ENCODE results near the gene NRBP1. TPM values are rescaled to one million over a fixed set of nuclear protein-coding genes. Genes with fewer than 3 reads are reported as not detected.

Gene NRBP1
- total and polyA plus RNA-seq, 2 of the 8 experiments (the other 6 are each of a cell fraction or from before 2014, with no cell fraction given) = 115 to 145 TPM

DNA sequence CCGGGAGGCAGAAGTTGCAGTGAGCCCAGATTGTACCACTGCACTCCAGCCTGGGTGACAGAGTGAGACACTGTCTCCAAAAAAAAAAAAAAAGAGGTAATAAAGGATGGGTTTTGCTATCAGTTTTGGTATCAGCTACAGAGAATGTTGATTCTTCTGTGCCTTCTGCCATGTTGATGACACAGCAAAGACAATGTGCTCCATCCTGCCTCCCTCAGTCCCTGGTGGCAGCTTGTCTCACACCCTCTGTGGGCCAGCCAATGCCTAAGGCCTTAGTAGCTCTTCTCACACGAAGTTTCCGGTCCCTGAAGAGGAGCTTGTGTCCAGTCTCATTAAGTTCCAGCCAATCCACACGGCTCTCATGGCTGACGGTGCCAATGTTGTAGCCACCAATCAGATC is 43.5 kb downstream of the NRBP1 start (continued):
- no peak for TF ChIP-seq JUND (IDR thresholded peaks at IDR 0.05; ENCODE audit: low read length)
- no peak for TF ChIP-seq SIX5 (IDR thresholded peaks at IDR 0.05; ENCODE audit: low read depth, low read length)

All from H1 (cell line).